Activated CD4-positive, alpha-beta T cell treated with anti-CD3 and anti-CD28 coated beads, Interleukin-2, amount 50 U/mL, for 16 hours (primary cell): ENCODE measurements around the gene SCD5.

Experiments used
- DNase-seq: peaks from one replicate; pipeline ENCODE4 v3.0.0-alpha.2; 2020

Gene SCD5

GRCh38 chr4:82583897-82584587 lies 214.6 kb downstream of the SCD5 start:
- no peak for DNase-seq

GRCh38 chr4:82579932-82580331 lies 218.7 kb downstream of the SCD5 start:
- DNase-seq, result no peak
